ENCODE measurements around the gene PADI6.

- TF ChIP-seq POLR2A (IDR thresholded peaks at IDR 0.05) (no peak), CTCF (IDR thresholded peaks at IDR 0.05) (no peak)
Observed at GRCh38 chr1:17356387-17357026, 15.5 kb upstream of the PADI6 start.
